Liver (tissue), 3 donors: ENCODE results near the gene GAD2.

Source experiments
- ATF3 ChIP-seq: IDR thresholded peaks from 2 replicates; pipeline ENCODE4 v1.6.1; 2016; ENCODE audit warnings: antibody characterized with exemption
- CTCF ChIP-seq: fragments of 150-350 bp; IDR thresholded peaks from 2 replicates; pipeline ENCODE4 v1.5.1; 2017; ENCODE audit warnings: improper control_type of control experiment, low read depth, low read length; ENCODE audit not compliant: missing input control
- EGR1 ChIP-seq, 2 donors: IDR thresholded peaks; 2 replicates each; pipeline ENCODE4 v1.6.1; 2016 to 2018; ENCODE audit warnings: antibody characterized with exemption in 2 of 2, low read depth in 2 of 2
- FOXA1 ChIP-seq: IDR thresholded peaks from 2 replicates; pipeline ENCODE4 v1.6.1; 2016; ENCODE audit warnings: antibody characterized with exemption
- GABPA ChIP-seq, 2 donors: IDR thresholded peaks in 1 of 2; conservative IDR thresholded peaks in 1 of 2; 2 replicates each; pipeline ENCODE4 v1.6.1; 2016; ENCODE audit warnings: antibody characterized with exemption in 2 of 2, mild to moderate bottlenecking in 1 of 2, moderate library complexity in 1 of 2
- HNF4G ChIP-seq: IDR thresholded peaks from 2 replicates; pipeline ENCODE4 v1.6.1; 2016; ENCODE audit warnings: antibody characterized with exemption
- JUND ChIP-seq, 2 donors: IDR thresholded peaks; 2 replicates each; pipeline ENCODE4 v1.6.1; 2016; ENCODE audit warnings: antibody characterized with exemption in 2 of 2
- MAX ChIP-seq: IDR thresholded peaks from 2 replicates; pipeline ENCODE4 v1.6.1; 2016; ENCODE audit warnings: antibody characterized with exemption
- RAD21 ChIP-seq, 2 donors: IDR thresholded peaks; 2 replicates each; pipeline ENCODE4 v1.6.1; 2016; ENCODE audit warnings: antibody characterized with exemption in 2 of 2, mild to moderate bottlenecking in 2 of 2
- TAF1 ChIP-seq: conservative IDR thresholded peaks from 2 replicates; pipeline ENCODE4 v1.6.1; 2016; ENCODE audit warnings: antibody characterized with exemption, mild to moderate bottlenecking
- YY1 ChIP-seq: IDR thresholded peaks from 2 replicates; pipeline ENCODE4 v1.6.1; 2016; ENCODE audit warnings: antibody characterized with exemption, mild to moderate bottlenecking
- ZBTB33 ChIP-seq: IDR thresholded peaks from 2 replicates; pipeline ENCODE4 v1.6.1; 2016; ENCODE audit warnings: antibody characterized with exemption
- donor health status: healthy.
- donor health status: healthy.

GRCh38 chr10:26225322-26225721, 8.7 kb downstream of the GAD2 start:
- TF ChIP-seq CTCF, result no peak
- no peak for TF ChIP-seq MAX
- no peak for TF ChIP-seq HNF4G
- TF ChIP-seq YY1, result no peak
- TF ChIP-seq JUND (IDR thresholded peaks at IDR 0.05), result no peak
- TF ChIP-seq RAD21 (IDR thresholded peaks at IDR 0.05), result no peak
- TF ChIP-seq GABPA (IDR thresholded peaks at IDR 0.05 in 1 of 2, conservative IDR thresholded peaks at IDR 0.05 in 1 of 2), result no peak
- TF ChIP-seq TAF1, result no peak
- TF ChIP-seq ATF3, result no peak
- TF ChIP-seq FOXA1, result no peak
- no peak for TF ChIP-seq ZBTB33
- TF ChIP-seq EGR1 (IDR thresholded peaks at IDR 0.05; ENCODE audit: low read depth in 2 of 2), result no peak
